H1 (cell line): ENCODE measurements around the gene ANKS1A. TPM values are rescaled to one million over a fixed set of nuclear protein-coding genes. Genes with fewer than 3 reads are reported as not detected.

Experiments used
- ASH2L ChIP-seq: fragments of 200-600, 300-600 bp; sonication (generic); IDR thresholded peaks from one replicate; pipeline ENCODE4 v1.7.1; 2017; ENCODE audit warnings: low read length
- BACH1 ChIP-seq: IDR thresholded peaks from 2 replicates; pipeline ENCODE4 v1.6.1; 2012; ENCODE audit warnings: low read length, improper control_type of control experiment
- EP300 ChIP-seq, 2 experiments: IDR thresholded peaks; 1 replicate in 1 of 2; 2 replicates in 1 of 2; pipeline ENCODE4 v1.6.1; 2011 to 2012; ENCODE audit warnings: low read depth in 2 of 2, low read length in 2 of 2, mild to moderate bottlenecking in 2 of 2, borderline replicate concordance in 1 of 2, inconsistent platforms in 1 of 2, moderate library complexity in 1 of 2
- POLR2A ChIP-seq, 2 experiments: IDR thresholded peaks; 1 replicate in 1 of 2; 2 replicates in 1 of 2; pipeline ENCODE4 v1.6.1; 2011; ENCODE audit warnings: low read depth in 2 of 2, low read length in 2 of 2, mild to moderate bottlenecking in 2 of 2; ENCODE audit errors: control extremely low read depth in 1 of 2
- POLR2AphosphoS5 ChIP-seq: IDR thresholded peaks from 2 replicates; pipeline ENCODE4 v1.6.1; 2011; ENCODE audit warnings: low read depth, low read length
- polyA plus RNA-seq, 7 experiments: library from polyadenylated mRNA; depleted of rRNA in 3 of 7; stranded (reverse) in 5 of 7; unstranded in 2 of 7; fragments of >200 nt in 5 of 7; fragments of 200-250 nt in 2 of 7; gene quantifications; 1 replicate in 5 of 7; 2 replicates in 1 of 7; 4 replicates in 1 of 7; pipeline versions ENCODE4 v1.2.1 to v1.2.3, GENCODE V29; 2011 to 2013; ENCODE audit warnings: missing spikeins in 2 of 7, mixed read lengths in 2 of 7
- total RNA-seq: library from RNA; stranded (reverse); fragmentation: NEBNext Ultra II Directional; extraction: Animal tissue kit (Norgen Biotek cat#: 25700); gene quantifications from 2 replicates; pipeline ENCODE4 v1.2.1, GENCODE V29; 2021
- TF ChIP-seq, protein P1 (sequence below): fragments of 300-600 bp; sonication (generic); IDR thresholded peaks from 2 replicates; pipeline ENCODE4 v1.7.1; 2012; ENCODE audit warnings: low read length, moderate library complexity, mild to moderate bottlenecking, inconsistent platforms; ENCODE audit not compliant: insufficient replicate concordance

The ANKS1A gene
- total and polyA plus RNA-seq, 2 of the 8 experiments (the other 6 are each of a cell fraction or from before 2014, with no cell fraction given), result 9.8 to 30.9 TPM

DNA sequence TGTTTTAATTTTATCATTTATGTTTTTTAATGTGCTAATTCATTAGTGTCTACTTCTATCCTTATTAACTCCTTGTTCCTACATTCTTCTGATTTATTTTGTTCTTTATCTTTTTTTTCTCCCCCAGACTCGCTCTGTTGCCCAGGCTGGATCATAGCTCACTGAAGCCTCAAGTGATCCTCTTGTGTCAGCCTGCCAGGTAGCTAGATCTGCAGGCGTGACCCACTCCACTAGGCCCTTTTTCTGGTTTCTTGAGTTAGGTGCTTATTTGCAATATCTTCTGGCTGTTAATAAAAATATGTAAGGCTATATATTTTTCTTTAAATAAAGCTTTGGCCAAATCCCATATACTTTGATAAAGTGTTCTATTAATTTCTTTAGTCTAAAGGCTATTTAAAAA, 4.1 kb upstream of the ANKS1A start (continued):
- TF ChIP-seq, protein P1, sequence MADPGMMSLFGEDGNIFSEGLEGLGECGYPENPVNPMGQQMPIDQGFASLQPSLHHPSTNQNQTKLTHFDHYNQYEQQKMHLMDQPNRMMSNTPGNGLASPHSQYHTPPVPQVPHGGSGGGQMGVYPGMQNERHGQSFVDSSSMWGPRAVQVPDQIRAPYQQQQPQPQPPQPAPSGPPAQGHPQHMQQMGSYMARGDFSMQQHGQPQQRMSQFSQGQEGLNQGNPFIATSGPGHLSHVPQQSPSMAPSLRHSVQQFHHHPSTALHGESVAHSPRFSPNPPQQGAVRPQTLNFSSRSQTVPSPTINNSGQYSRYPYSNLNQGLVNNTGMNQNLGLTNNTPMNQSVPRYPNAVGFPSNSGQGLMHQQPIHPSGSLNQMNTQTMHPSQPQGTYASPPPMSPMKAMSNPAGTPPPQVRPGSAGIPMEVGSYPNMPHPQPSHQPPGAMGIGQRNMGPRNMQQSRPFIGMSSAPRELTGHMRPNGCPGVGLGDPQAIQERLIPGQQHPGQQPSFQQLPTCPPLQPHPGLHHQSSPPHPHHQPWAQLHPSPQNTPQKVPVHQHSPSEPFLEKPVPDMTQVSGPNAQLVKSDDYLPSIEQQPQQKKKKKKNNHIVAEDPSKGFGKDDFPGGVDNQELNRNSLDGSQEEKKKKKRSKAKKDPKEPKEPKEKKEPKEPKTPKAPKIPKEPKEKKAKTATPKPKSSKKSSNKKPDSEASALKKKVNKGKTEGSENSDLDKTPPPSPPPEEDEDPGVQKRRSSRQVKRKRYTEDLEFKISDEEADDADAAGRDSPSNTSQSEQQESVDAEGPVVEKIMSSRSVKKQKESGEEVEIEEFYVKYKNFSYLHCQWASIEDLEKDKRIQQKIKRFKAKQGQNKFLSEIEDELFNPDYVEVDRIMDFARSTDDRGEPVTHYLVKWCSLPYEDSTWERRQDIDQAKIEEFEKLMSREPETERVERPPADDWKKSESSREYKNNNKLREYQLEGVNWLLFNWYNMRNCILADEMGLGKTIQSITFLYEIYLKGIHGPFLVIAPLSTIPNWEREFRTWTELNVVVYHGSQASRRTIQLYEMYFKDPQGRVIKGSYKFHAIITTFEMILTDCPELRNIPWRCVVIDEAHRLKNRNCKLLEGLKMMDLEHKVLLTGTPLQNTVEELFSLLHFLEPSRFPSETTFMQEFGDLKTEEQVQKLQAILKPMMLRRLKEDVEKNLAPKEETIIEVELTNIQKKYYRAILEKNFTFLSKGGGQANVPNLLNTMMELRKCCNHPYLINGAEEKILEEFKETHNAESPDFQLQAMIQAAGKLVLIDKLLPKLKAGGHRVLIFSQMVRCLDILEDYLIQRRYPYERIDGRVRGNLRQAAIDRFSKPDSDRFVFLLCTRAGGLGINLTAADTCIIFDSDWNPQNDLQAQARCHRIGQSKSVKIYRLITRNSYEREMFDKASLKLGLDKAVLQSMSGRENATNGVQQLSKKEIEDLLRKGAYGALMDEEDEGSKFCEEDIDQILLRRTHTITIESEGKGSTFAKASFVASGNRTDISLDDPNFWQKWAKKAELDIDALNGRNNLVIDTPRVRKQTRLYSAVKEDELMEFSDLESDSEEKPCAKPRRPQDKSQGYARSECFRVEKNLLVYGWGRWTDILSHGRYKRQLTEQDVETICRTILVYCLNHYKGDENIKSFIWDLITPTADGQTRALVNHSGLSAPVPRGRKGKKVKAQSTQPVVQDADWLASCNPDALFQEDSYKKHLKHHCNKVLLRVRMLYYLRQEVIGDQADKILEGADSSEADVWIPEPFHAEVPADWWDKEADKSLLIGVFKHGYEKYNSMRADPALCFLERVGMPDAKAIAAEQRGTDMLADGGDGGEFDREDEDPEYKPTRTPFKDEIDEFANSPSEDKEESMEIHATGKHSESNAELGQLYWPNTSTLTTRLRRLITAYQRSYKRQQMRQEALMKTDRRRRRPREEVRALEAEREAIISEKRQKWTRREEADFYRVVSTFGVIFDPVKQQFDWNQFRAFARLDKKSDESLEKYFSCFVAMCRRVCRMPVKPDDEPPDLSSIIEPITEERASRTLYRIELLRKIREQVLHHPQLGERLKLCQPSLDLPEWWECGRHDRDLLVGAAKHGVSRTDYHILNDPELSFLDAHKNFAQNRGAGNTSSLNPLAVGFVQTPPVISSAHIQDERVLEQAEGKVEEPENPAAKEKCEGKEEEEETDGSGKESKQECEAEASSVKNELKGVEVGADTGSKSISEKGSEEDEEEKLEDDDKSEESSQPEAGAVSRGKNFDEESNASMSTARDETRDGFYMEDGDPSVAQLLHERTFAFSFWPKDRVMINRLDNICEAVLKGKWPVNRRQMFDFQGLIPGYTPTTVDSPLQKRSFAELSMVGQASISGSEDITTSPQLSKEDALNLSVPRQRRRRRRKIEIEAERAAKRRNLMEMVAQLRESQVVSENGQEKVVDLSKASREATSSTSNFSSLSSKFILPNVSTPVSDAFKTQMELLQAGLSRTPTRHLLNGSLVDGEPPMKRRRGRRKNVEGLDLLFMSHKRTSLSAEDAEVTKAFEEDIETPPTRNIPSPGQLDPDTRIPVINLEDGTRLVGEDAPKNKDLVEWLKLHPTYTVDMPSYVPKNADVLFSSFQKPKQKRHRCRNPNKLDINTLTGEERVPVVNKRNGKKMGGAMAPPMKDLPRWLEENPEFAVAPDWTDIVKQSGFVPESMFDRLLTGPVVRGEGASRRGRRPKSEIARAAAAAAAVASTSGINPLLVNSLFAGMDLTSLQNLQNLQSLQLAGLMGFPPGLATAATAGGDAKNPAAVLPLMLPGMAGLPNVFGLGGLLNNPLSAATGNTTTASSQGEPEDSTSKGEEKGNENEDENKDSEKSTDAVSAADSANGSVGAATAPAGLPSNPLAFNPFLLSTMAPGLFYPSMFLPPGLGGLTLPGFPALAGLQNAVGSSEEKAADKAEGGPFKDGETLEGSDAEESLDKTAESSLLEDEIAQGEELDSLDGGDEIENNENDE, result no peak
- no peak for TF ChIP-seq ASH2L
- TF ChIP-seq BACH1, result no peak
- TF ChIP-seq POLR2A (IDR thresholded peaks at IDR 0.05; ENCODE audit: control extremely low read depth in 1 of 2, low read depth in 2 of 2, low read length in 2 of 2), result no peak
- TF ChIP-seq POLR2AphosphoS5, result no peak
- TF ChIP-seq EP300 (IDR thresholded peaks at IDR 0.05; ENCODE audit: borderline replicate concordance in 1 of 2, low read depth in 2 of 2, low read length in 2 of 2), result no peak
